SKM-1 treated with dmso at 0.1 percent for 144 hours (cell line): ENCODE data around the gene CLECL1.
"Not testable (repeated sequence)": the region's sequence is repeated elsewhere in the genome, so short reads cannot be mapped to it uniquely, and the experiment has no call there.

Source experiments
- DNase-seq: peaks from one replicate; lab custom pipeline; 2025; ENCODE audit not compliant: unreplicated experiment; lab: John Stamatoyannopoulos, UW

The CLECL1 gene

GRCh38 chr12:9724023-9724422, 8.9 kb downstream of the CLECL1 start:
- no peak for DNase-seq

- no peak for DNase-seq
Observed at GRCh38 chr12:9721394-9722092, 11.4 kb downstream of the CLECL1 start.

GRCh38 chr12:9719790-9720189, 13.1 kb downstream of the CLECL1 start:
- no peak for DNase-seq

GRCh38 chr12:9718968-9719367, 13.9 kb downstream of the CLECL1 start:
- no peak for DNase-seq

- no peak for DNase-seq
Observed at GRCh38 chr12:9717070-9717925, 15.6 kb downstream of the CLECL1 start.

- not testable (repeated sequence) for DNase-seq
Observed at GRCh38 chr12:9713032-9713558, 19.8 kb downstream of the CLECL1 start.

GRCh38 chr12:9711664-9712063, 21.2 kb downstream of the CLECL1 start:
- DNase-seq = no peak

- DNase-seq = no peak
Observed at GRCh38 chr12:9710584-9711375, 22.1 kb downstream of the CLECL1 start.

GRCh38 chr12:9708853-9709252, 24.0 kb downstream of the CLECL1 start:
- no peak for DNase-seq

- DNase-seq = no peak
Observed at GRCh38 chr12:9707864-9708808, 24.8 kb downstream of the CLECL1 start.

GRCh38 chr12:9707356-9707755, 25.5 kb downstream of the CLECL1 start:
- no peak for DNase-seq

GRCh38 chr12:9706086-9706685, 26.7 kb downstream of the CLECL1 start:
- no peak for DNase-seq

GRCh38 chr12:9704561-9704960, 28.3 kb downstream of the CLECL1 start:
- not testable (repeated sequence) for DNase-seq

- no peak for DNase-seq
Observed at GRCh38 chr12:9702255-9702654, 30.6 kb downstream of the CLECL1 start.

GRCh38 chr12:9701380-9702154, 31.3 kb downstream of the CLECL1 start:
- DNase-seq = no peak

GRCh38 chr12:9700606-9700956, 32.3 kb downstream of the CLECL1 start:
- no peak for DNase-seq

- no peak for DNase-seq
Observed at GRCh38 chr12:9699898-9700605, 32.8 kb downstream of the CLECL1 start.

GRCh38 chr12:9699269-9699897, 33.5 kb downstream of the CLECL1 start:
- DNase-seq = no peak
